Measurements from ENCODE around the gene ARL4A.
"Not testable (repeated sequence)": the region's sequence is repeated elsewhere in the genome, so short reads cannot be mapped to it uniquely, and the experiment has no call there.

The ARL4A gene

GRCh38 chr7:12660986-12661385 is 26.4 kb upstream of the ARL4A start:
- intact Hi-C loops (cut with DNase I); DNase-seq: not testable (repeated sequence)

- intact Hi-C loops (cut with DNase I): no loop called here
- DNase-seq: peak in 1 of 10 donors; percentile 70
Measured at GRCh38 chr7:12661581-12661980, 25.9 kb upstream of the ARL4A start.

- intact Hi-C loops (cut with DNase I): no loop called here
- DNase-seq: no peak
Measured at GRCh38 chr7:12670000-12670729, 17.3 kb upstream of the ARL4A start.

- intact Hi-C loops (cut with DNase I): no loop called here
- no peak for DNase-seq
Measured at GRCh38 chr7:12670743-12671520, 16.5 kb upstream of the ARL4A start.

GRCh38 chr7:12673436-12673835 is 14.0 kb upstream of the ARL4A start:
- DNase-seq; intact Hi-C loops (cut with DNase I): not testable (repeated sequence)

- intact Hi-C loops (cut with DNase I): no loop called here
- DNase-seq: no peak
Measured at GRCh38 chr7:12674053-12674452, 13.4 kb upstream of the ARL4A start.

GRCh38 chr7:12674861-12675260 is 12.6 kb upstream of the ARL4A start:
- DNase-seq: no peak
- intact Hi-C loops (cut with DNase I): no loop called here

GRCh38 chr7:12683678-12684585 is 3.5 kb upstream of the ARL4A start:
- intact Hi-C loops (cut with DNase I): loop anchor here (10.0 kb wide), 1 partner anchor 431 kb away; no protein-coding TSS in a partner anchor
- no peak for DNase-seq

GRCh38 chr7:12684733-12685132 is 2.7 kb upstream of the ARL4A start:
- intact Hi-C loops (cut with DNase I): loop anchor here (5.0 to 10.0 kb wide), 2 partner anchors 430 to 498 kb away; no protein-coding TSS in a partner anchor
- no peak for DNase-seq

- intact Hi-C loops (cut with DNase I): loop anchor here (5.0 to 10.0 kb wide), 2 partner anchors 429 to 497 kb away; no protein-coding TSS in a partner anchor
Measured at GRCh38 chr7:12685550-12685949, 1.9 kb upstream of the ARL4A start.

GRCh38 chr7:12686234-12686890 is 1.1 kb upstream of the ARL4A start:
- intact Hi-C loops (cut with DNase I): loop anchor here (5.0 to 10.0 kb wide), 2 partner anchors 428 to 496 kb away; no protein-coding TSS in a partner anchor
- DNase-seq: peak; percentile 73 to 97 (median 82)

More at GRCh38 chr7:12685550-12685949, 1.9 kb upstream of the ARL4A start:
- DNase-seq: peak in 6 of 10 donors; percentile 12 to 82 (median 28)

- intact Hi-C loops (cut with DNase I): loop anchor here (5.0 to 10.0 kb wide), 2 partner anchors 427 to 495 kb away; no protein-coding TSS in a partner anchor
- no peak for DNase-seq
Measured at GRCh38 chr7:12687718-12688171, 312 bp downstream of the ARL4A start.

- intact Hi-C loops (cut with DNase I): loop anchor here (5.0 to 10.0 kb wide), 2 partner anchors 426 to 494 kb away; no protein-coding TSS in a partner anchor
- not testable (repeated sequence) for DNase-seq
Measured at GRCh38 chr7:12688485-12689170, 1.2 kb downstream of the ARL4A start.

- intact Hi-C loops (cut with DNase I): loop anchor here (5.0 to 10.0 kb wide), 2 partner anchors 425 to 493 kb away; no protein-coding TSS in a partner anchor
- DNase-seq: no peak
Measured at GRCh38 chr7:12689451-12689850, 2.0 kb downstream of the ARL4A start.

- intact Hi-C loops (cut with DNase I): loop anchor here (10.0 kb wide), 1 partner anchor 75 kb away; no protein-coding TSS in a partner anchor
- DNase-seq: no peak
Measured at GRCh38 chr7:12690041-12690878, 2.8 kb downstream of the ARL4A start.

GRCh38 chr7:12691388-12691787 is 4.0 kb downstream of the ARL4A start:
- intact Hi-C loops (cut with DNase I): loop anchor here (10.0 kb wide), 1 partner anchor 73 kb away; no protein-coding TSS in a partner anchor
- DNase-seq: not testable (repeated sequence)

GRCh38 chr7:12692035-12692434 is 4.6 kb downstream of the ARL4A start:
- intact Hi-C loops (cut with DNase I): loop anchor here (10.0 kb wide), 1 partner anchor 73 kb away; no protein-coding TSS in a partner anchor
- no peak for DNase-seq

Data from posterior cingulate gyrus (tissue), 11 donors.